Mesothelial cell of epicardium (in vitro differentiated cells): ENCODE results near the gene SNRK. TPM values are rescaled to one million over a fixed set of nuclear protein-coding genes. Genes with fewer than 3 reads are reported as not detected.

Experiments
- DNase-seq, 2 experiments: peaks; one replicate each; pipeline ENCODE4 v3.0.0; 2021; ENCODE audit warnings: low spot score in 2 of 2; ENCODE audit not compliant: unreplicated experiment in 2 of 2
- H3K27ac Mint-ChIP-seq: 2 replicates; pipeline ENCODE4 v1.8.0; 2021; ENCODE audit warnings: mixed read lengths
- H3K27me3 Mint-ChIP-seq: 2 replicates; pipeline ENCODE4 v1.8.0; 2021; ENCODE audit warnings: low read depth, mixed read lengths
- H3K36me3 Mint-ChIP-seq: 2 replicates; pipeline ENCODE4 v1.8.0; 2021; ENCODE audit warnings: mixed read lengths
- H3K4me1 Mint-ChIP-seq: 2 replicates; pipeline ENCODE4 v1.8.0; 2021; ENCODE audit warnings: mixed read lengths
- H3K4me3 Mint-ChIP-seq: 2 replicates; pipeline ENCODE4 v1.8.0; 2021; ENCODE audit warnings: mild to moderate bottlenecking, moderate library complexity, mixed read lengths
- H3K9me3 Mint-ChIP-seq: 2 replicates; pipeline ENCODE4 v1.8.0; 2021; ENCODE audit warnings: mixed read lengths
- total RNA-seq: library from RNA; stranded (reverse); gene quantifications from 3 replicates; pipeline ENCODE4 v1.2.1, GENCODE V29; 2021
- TF ChIP-seq, protein P1 (sequence below): fragments of 200-600 bp; sonication (generic); IDR thresholded peaks from one replicate; pipeline ENCODE4 v1.5.0; 2021; ENCODE audit warnings: antibody characterized with exemption; ENCODE audit not compliant: unreplicated experiment

SNRK gene
- total RNA-seq, 1 donor from 2014 or later: 19.3 TPM

GRCh38 chr3:43307649-43308048 is 21.3 kb downstream of the SNRK start:
- H3K4me1 Mint-ChIP-seq: peaks cover 6% of the 10 kb centered on the region
- H3K27me3 Mint-ChIP-seq: no peaks in the 10 kb centered on the region
- DNase-seq: no peak
- peaks cover 49% of the 10 kb centered on the region for H3K36me3 Mint-ChIP-seq
- H3K4me3 Mint-ChIP-seq: no peak overlapping the region
- peaks cover 7% of the 10 kb centered on the region for H3K9me3 Mint-ChIP-seq
- H3K27ac Mint-ChIP-seq: no peak overlapping the region
- TF ChIP-seq, protein P1, sequence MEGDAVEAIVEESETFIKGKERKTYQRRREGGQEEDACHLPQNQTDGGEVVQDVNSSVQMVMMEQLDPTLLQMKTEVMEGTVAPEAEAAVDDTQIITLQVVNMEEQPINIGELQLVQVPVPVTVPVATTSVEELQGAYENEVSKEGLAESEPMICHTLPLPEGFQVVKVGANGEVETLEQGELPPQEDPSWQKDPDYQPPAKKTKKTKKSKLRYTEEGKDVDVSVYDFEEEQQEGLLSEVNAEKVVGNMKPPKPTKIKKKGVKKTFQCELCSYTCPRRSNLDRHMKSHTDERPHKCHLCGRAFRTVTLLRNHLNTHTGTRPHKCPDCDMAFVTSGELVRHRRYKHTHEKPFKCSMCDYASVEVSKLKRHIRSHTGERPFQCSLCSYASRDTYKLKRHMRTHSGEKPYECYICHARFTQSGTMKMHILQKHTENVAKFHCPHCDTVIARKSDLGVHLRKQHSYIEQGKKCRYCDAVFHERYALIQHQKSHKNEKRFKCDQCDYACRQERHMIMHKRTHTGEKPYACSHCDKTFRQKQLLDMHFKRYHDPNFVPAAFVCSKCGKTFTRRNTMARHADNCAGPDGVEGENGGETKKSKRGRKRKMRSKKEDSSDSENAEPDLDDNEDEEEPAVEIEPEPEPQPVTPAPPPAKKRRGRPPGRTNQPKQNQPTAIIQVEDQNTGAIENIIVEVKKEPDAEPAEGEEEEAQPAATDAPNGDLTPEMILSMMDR: no peak

GRCh38 chr3:43309372-43310305 is 23.3 kb downstream of the SNRK start:
- H3K4me3 Mint-ChIP-seq: no peak overlapping the region
- H3K9me3 Mint-ChIP-seq: peaks cover 9% of the 10 kb centered on the region
- H3K27me3 Mint-ChIP-seq: no peaks in the 10 kb centered on the region
- DNase-seq: no peak
- H3K27ac Mint-ChIP-seq: no peak overlapping the region
- H3K36me3 Mint-ChIP-seq: peaks cover 39% of the 10 kb centered on the region
- peaks cover 1% of the 10 kb centered on the region for H3K4me1 Mint-ChIP-seq
- TF ChIP-seq, protein P1: no peak

GRCh38 chr3:43316783-43317460 is 30.6 kb downstream of the SNRK start:
- Mint-ChIP-seq H3K36me3 (peaks cover 9% of the 10 kb centered on the region), H3K9me3 (peaks cover 5% of the 10 kb centered on the region), H3K27me3 (no peaks in the 10 kb centered on the region), H3K27ac (no peak overlapping the region), H3K4me3 (no peak overlapping the region), H3K4me1 (no peaks in the 10 kb centered on the region)
- TF ChIP-seq, protein P1: no peak
- DNase-seq: no peak

DNA sequence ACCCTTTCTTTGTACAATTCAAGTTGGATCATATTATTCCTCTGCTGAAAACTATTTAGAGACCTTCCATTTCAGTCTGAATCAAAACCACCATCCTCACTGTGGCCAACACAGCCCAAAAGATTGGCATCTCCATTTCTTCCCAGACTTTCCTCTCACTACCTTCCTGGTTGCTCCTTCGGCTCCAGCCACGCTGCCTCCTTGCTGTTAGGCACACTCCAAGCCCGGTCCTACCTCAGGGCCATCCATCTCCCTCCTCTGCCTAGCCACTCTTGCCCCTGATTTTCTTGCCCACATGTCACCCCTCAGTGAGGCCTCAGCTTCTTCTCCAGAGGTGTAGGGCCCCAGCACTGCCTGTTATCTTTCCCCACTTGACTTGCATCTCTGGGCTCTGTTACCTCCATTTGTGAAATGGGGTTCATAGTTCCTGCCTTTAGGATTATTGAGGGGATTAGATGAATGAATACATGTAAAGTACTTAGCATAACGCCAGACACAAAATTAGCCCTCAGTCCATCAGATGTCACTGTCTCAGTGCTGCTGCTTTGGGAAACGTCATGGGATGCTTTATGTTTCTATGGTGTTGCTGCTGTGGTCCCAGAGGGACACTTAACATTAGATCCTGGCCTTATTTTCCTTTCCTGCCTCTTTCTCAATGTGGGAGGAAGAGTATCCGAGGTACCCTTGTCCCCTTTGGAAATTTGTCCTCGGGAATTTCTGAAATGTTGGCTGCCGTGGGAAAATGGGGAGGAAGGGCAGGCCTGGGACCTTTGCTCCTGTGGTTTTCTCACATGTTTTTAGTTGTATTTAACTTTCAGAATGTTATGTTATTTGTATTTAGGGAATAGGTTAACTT is 31.3 kb downstream of the SNRK start:
- Mint-ChIP-seq H3K9me3 (peaks cover 2% of the 10 kb centered on the region), H3K27me3 (no peaks in the 10 kb centered on the region), H3K4me1 (no peaks in the 10 kb centered on the region), H3K4me3 (no peak overlapping the region), H3K27ac (no peak overlapping the region), H3K36me3 (peaks cover 11% of the 10 kb centered on the region)
- DNase-seq: no peak
- TF ChIP-seq, protein P1: no peak

DNA sequence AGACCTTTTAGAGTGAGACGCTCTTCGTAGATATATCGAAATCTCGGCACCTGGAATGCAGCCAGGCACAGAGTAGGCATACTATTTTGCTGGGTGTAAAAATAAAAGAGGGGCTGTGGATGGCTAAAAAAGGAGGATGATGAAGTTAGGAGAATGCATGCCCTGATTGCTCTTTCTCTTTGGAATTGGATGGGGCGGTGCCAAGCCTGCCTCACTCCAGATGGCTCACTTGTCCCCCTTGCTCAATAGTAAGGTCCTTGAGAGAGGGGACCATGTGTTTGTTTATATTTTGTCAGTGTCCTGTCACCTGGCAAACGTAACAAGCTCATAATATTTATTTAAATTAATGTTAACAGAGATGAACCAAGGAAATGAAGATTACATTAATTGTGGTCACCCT is 33.0 kb downstream of the SNRK start:
- no peaks in the 10 kb centered on the region for H3K27me3 Mint-ChIP-seq
- DNase-seq: no peak
- H3K27ac Mint-ChIP-seq: no peak overlapping the region
- peaks cover 4% of the 10 kb centered on the region for H3K9me3 Mint-ChIP-seq
- TF ChIP-seq, protein P1: no peak
- H3K36me3 Mint-ChIP-seq: peaks cover 11% of the 10 kb centered on the region
- H3K4me3 Mint-ChIP-seq: no peak overlapping the region
- H3K4me1 Mint-ChIP-seq: no peaks in the 10 kb centered on the region
